GM21825 (cell line): Measurements from ENCODE around the gene KCNQ1.

ENCODE experiments used
- ATAC-seq: cut with Tn5 transposase; IDR thresholded peaks from one replicate; pipeline ENCODE4 v1.9.1; 2021; ENCODE audit warnings: mild to moderate bottlenecking, moderate library complexity; ENCODE audit not compliant: unreplicated experiment

The KCNQ1 gene

GRCh38 chr11:2672553-2673249, 227.9 kb downstream of the KCNQ1 start:
- ATAC-seq: no peak

- no peak for ATAC-seq
These were observed 228.4 kb downstream of the KCNQ1 start for GRCh38 chr11:2673250-2673610.

DNA sequence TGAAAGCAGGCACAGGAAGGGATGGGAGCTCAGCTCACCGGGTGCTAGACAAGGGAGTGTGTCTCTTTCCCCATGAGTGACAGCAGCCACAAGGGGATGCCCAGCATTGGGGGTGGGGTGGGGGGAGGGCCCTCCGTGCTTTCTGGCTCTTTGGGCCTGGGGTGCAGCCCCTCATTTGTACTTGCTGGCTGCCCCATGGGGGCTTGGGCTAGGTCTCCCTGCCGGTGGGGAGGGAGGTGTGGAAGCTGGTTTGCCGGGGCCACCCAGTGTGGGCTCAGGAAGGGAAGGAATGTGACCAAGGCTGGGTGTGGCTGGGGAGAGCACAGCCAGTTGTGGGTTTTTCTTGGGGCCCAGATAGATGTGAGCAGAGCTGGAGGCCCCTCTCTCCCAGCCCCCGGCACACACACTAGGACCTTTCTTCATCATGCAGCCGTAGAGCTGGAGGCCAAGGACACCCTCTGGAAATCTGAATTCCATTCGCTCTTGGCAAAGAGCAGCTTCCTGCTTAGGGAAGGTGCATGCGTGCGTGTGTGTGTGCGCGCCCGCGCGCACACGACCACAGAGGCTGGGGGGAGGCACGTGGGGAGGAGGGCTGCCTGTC, 229.2 kb downstream of the KCNQ1 start:
- ATAC-seq: no peak

GRCh38 chr11:2674658-2675131, 229.9 kb downstream of the KCNQ1 start:
- ATAC-seq: no peak

DNA sequence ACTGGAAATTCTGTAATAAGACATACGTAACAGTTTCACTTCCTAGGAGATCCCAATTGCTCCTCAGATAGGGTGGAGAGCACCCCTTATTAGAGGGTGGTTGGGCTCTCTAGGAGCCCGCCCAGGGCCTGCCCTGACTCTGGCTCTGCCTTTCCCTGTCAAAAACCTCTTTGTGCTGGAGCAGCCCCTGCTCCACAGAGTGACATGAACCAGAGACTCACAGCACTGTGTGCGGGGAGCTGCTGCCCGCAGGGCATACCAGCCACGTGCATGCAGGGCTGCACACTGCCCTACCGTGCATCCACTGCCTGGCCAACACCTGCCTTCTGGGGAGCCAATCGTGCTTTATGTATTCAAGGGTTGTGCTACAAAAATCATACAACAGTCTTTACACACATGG, 230.7 kb downstream of the KCNQ1 start:
- no peak for ATAC-seq

- no peak for ATAC-seq
These were observed 232.3 kb downstream of the KCNQ1 start for GRCh38 chr11:2677127-2677526.

GRCh38 chr11:2678396-2678795, 233.6 kb downstream of the KCNQ1 start:
- ATAC-seq: no peak

- no peak for ATAC-seq
These were observed 234.3 kb downstream of the KCNQ1 start for GRCh38 chr11:2679011-2679676.

- no peak for ATAC-seq
These were observed 236.8 kb downstream of the KCNQ1 start for GRCh38 chr11:2681408-2682145.

DNA sequence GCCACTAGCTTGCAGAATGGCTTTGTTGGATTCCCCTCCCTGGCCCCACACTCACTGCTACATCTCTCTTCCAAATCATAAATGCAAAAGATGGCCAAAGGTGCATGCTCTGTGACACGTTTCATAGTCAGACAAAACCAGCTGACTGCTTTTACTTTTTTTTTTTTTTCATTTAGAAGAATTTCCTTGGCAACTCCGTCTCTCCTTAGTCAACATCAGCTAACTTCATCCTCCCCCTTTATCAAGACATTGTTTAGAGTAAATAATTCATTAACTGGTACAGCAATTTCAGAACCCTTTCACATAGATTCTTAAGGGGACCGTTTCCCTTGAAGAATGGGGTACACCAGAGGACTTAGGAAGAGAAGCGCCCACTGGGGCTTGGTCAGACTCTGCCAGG, 239.0 kb downstream of the KCNQ1 start:
- ATAC-seq: no peak

GRCh38 chr11:2684581-2684980, 239.8 kb downstream of the KCNQ1 start:
- ATAC-seq: no peak

DNA sequence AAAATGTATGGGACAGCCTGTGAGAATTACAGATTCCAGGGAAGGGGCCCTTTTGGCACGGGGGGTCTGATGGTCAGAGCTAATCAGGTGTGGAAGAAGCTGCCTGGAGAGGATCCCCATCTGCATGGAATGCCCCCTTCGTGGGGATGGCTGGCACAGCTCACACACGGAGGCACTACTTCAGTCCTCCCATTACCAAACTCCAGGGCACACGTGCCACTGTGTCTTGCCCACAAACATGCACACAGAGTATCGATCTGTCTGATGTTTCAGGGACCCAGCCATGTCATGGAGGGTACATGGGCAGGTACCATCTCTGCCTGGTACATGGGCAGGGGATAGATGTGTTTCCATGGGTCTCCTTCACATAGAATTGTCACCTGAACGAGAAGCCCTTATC, 240.2 kb downstream of the KCNQ1 start:
- ATAC-seq: no peak

DNA sequence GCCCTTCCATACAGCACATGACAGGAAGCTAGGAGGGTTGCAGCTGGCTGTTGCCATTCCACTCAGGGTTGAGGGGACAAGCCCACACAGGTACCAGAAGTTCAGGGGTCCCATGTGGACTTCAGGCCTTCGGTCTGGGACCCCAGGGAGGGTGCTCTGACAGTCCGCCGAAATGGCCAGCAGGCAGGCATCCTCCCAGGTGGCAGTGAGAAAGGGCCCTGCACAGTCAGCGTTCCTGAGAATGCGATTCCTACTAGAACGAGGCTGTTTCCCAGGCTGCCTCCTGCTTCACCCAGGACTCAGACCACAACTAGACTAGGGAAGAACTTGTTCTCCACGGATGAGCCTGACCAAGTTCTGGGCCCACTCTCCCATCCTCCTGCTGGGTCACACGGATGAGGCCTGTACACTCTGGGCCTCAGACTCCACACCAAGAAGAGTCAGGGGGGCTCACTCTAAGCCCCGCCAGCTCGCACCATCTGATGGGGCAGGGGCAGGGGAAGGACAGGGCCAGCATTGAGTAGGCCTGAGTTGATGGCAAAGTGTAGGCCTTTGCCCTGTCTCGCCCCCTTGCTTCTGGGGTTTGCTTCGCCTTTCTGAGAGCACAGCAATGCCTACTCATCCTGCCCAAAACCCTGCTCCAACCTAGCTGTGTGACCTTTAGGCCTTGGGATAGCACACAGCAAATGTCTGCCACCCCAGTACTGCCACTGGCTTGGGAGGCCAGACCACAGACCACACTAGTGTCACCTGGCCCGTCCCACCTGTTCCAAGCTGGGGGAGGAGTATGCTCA, 241.0 kb downstream of the KCNQ1 start:
- ATAC-seq: no peak

- ATAC-seq: no peak
These were observed 241.8 kb downstream of the KCNQ1 start for GRCh38 chr11:2686360-2687222.

GRCh38 chr11:2687223-2687530, 242.4 kb downstream of the KCNQ1 start:
- no peak for ATAC-seq

DNA sequence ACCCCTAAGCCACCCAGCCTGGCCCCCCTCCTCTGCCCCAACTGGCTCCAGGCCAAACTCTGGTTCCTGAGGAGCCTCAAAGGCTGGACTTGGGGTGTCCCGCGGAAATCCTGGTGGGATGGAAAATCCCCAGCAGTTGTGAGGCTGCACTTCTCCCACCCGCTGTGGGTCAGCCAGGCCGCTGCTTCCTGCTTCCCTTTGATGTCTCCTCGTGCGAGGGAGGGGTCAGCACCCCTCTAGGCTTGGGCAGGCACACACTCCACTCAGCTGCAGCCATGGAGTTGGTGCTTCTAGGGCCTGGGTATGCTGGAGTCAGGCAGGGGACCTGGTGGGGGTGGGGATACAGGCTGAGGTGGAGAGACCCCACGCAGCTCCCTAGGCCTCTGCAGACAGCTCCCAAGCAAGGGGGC, 243.0 kb downstream of the KCNQ1 start:
- no peak for ATAC-seq

DNA sequence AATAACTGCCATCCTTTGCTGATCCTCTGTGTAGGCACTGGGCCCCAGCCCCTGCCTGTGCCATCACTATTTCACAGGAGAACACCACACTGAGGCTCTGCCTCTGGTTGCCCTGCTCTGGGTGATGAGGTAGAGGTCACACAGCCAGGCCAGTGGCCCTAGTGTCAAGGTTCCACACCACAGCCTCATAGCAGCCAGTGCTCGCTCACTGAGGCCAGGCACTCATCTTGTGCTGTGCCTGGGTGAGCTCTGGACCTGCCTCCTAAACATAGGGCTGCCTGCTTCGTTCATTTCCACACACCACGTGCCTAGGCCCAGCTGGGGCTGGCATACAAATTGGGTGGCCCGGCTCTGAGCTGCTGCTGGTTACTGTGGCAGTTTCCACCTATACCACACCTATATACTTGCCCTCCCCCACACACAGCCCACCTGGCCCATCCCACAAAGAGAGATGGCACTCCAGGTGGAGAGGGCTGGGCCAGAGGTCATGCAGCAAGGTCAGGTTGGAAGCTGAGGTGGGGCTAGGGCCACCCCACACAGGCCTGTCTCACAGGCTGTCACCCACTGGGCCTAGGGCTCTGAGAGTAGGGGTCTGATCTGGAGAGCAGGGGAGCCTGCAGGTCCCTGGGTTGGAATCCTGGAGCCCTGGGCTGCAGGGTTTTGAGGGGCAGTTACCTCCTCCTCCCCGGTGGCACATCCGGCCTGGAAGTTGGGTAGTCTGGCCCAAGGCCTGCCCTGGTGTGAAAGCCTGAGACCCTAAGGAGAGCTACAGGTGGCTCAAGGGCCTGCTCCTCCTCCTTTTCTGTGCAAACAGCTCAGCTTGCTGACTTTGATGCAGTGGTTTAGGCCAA, 243.8 kb downstream of the KCNQ1 start:
- ATAC-seq: no peak

- ATAC-seq: no peak
These were observed 245.1 kb downstream of the KCNQ1 start for GRCh38 chr11:2689651-2690575.
